Vagina (tissue), 2 donors: ENCODE data around the gene APOB. TPM values are rescaled to one million over a fixed set of nuclear protein-coding genes. Genes with fewer than 3 reads are reported as not detected.

ENCODE experiments used
- DNase-seq, 2 donors: peaks; one replicate each; pipeline ENCODE4 v3.0.0-alpha.2; 2017; ENCODE audit errors: extremely low spot score in 2 of 2
- H3K27ac ChIP-seq: fragments of 200-600 bp; sonication (generic); one replicate; pipeline ENCODE4 v1.5.1; 2019
- H3K27me3 ChIP-seq: fragments of 200-600 bp; sonication (generic); one replicate; pipeline ENCODE4 v1.5.1; 2019
- H3K36me3 ChIP-seq, 2 donors: fragments of 200-600 bp; sonication (generic); one replicate each; pipeline ENCODE4 v1.5.1; 2017 to 2019
- H3K4me1 ChIP-seq: fragments of 200-600 bp; sonication (generic); one replicate; pipeline ENCODE4 v1.5.1; 2019
- H3K4me3 ChIP-seq, 2 donors: fragments of 200-600 bp; sonication (generic); 1 replicate in 1 of 2; 2 replicates in 1 of 2; pipeline ENCODE4 v1.5.1; 2016 to 2019
- H3K9me3 ChIP-seq: fragments of 200-600 bp; sonication (generic); one replicate; pipeline ENCODE4 v1.5.1; 2019
- POLR2A ChIP-seq, 2 donors: fragments of 450-650 bp; IDR thresholded peaks; one replicate each; pipeline ENCODE4 v1.6.1; 2017; ENCODE audit warnings: antibody characterized with exemption in 2 of 2, mild to moderate bottlenecking in 2 of 2, moderate library complexity in 2 of 2
- POLR2AphosphoS5 ChIP-seq, 2 donors: sonication (generic); formaldehyde crosslinking; IDR thresholded peaks; one replicate each; pipeline ENCODE4 v1.9.0; 2017; ENCODE audit warnings: antibody characterized with exemption in 2 of 2, mild to moderate bottlenecking in 2 of 2, low read depth in 1 of 2; ENCODE audit not compliant: insufficient read depth in 1 of 2
- intact Hi-C: fragments of 100-400 bp; cut with DNase I; formaldehyde crosslinking; loops from one replicate; pipeline ENCODE4 v1.15.1; 2023
- total RNA-seq: library from RNA; depleted of rRNA; stranded (reverse); fragments of >200 nt; gene quantifications from one replicate; pipeline ENCODE4 v1.2.3, GENCODE V29; 2016
- TF ChIP-seq, protein P1 (sequence below), 3 experiments: fragments of 450-650 bp in 2 of 3; fragments of 200-600 bp in 1 of 3; sonication (generic) in 1 of 3; IDR thresholded peaks; one replicate each; pipeline ENCODE4 v1.5.1; 2017 to 2019; ENCODE audit warnings: antibody characterized with exemption in 3 of 3, mild to moderate bottlenecking in 2 of 3, moderate library complexity in 2 of 3

The APOB gene
- total RNA-seq, 1 donor from 2014 or later, result not detected

DNA sequence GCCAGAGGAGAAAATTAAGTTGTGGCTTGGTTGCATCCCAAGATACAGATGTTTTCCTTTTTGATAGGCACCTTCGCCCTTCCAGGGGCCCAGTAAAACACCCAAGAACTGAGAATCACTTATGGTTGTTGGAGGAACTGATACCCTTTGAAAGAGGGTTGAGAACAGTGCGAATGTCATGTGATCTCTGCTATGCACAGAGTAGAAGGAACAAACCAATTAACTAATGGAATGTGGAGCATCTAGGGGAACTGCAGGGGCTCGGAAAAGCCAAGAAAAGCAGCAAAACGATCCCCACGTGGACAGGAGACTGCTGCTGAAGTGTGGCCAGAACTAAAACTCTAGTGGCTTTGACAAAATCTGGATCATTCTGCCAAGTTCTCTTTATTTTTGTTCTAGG is 58.8 kb downstream of the APOB start:
- Histone ChIP-seq H3K36me3 (no peaks in the 10 kb centered on the region), H3K27ac (no peak overlapping the region), H3K4me3 (no peak overlapping the region), H3K9me3 (no peaks in the 10 kb centered on the region), H3K27me3 (no peaks in the 10 kb centered on the region), H3K4me1 (peaks cover 34% of the 10 kb centered on the region)
- TF ChIP-seq, protein P1, sequence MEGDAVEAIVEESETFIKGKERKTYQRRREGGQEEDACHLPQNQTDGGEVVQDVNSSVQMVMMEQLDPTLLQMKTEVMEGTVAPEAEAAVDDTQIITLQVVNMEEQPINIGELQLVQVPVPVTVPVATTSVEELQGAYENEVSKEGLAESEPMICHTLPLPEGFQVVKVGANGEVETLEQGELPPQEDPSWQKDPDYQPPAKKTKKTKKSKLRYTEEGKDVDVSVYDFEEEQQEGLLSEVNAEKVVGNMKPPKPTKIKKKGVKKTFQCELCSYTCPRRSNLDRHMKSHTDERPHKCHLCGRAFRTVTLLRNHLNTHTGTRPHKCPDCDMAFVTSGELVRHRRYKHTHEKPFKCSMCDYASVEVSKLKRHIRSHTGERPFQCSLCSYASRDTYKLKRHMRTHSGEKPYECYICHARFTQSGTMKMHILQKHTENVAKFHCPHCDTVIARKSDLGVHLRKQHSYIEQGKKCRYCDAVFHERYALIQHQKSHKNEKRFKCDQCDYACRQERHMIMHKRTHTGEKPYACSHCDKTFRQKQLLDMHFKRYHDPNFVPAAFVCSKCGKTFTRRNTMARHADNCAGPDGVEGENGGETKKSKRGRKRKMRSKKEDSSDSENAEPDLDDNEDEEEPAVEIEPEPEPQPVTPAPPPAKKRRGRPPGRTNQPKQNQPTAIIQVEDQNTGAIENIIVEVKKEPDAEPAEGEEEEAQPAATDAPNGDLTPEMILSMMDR (IDR thresholded peaks at IDR 0.05), result no peak
- no peak for TF ChIP-seq POLR2A (IDR thresholded peaks at IDR 0.05)
- no peak for TF ChIP-seq POLR2AphosphoS5 (IDR thresholded peaks at IDR 0.05; ENCODE audit: insufficient read depth in 1 of 2, low read depth in 1 of 2)
- DNase-seq, result no peak
- intact Hi-C loops, result no loop called here

DNA sequence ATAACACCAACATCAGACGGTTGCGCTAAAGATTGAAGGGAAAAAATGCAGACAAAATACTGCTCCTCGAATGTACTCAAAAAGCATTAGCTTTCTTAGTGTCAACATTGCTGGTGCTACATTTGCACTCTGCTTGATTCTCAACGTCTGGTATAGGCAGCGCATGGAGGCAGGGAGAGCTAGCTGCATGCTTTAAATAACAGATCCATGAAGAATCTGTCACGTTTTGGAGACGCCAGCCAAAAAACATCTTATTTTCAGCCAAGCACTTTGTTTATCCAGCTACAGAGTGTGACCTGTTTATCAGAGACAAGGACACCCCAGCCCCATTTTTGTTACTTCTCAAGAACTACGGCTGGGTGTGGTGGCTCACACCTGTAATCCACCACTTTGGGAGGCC is 59.5 kb downstream of the APOB start:
- no peaks in the 10 kb centered on the region for H3K27me3 ChIP-seq
- H3K4me3 ChIP-seq, result no peak overlapping the region
- intact Hi-C loops, result no loop called here
- H3K36me3 ChIP-seq, result no peaks in the 10 kb centered on the region
- no peaks in the 10 kb centered on the region for H3K9me3 ChIP-seq
- peaks cover 27% of the 10 kb centered on the region for H3K4me1 ChIP-seq
- no peak for TF ChIP-seq POLR2AphosphoS5 (IDR thresholded peaks at IDR 0.05; ENCODE audit: insufficient read depth in 1 of 2, low read depth in 1 of 2)
- TF ChIP-seq, protein P1 (IDR thresholded peaks at IDR 0.05), result no peak
- TF ChIP-seq POLR2A (IDR thresholded peaks at IDR 0.05), result no peak
- H3K27ac ChIP-seq, result no peak overlapping the region
- no peak for DNase-seq

DNA sequence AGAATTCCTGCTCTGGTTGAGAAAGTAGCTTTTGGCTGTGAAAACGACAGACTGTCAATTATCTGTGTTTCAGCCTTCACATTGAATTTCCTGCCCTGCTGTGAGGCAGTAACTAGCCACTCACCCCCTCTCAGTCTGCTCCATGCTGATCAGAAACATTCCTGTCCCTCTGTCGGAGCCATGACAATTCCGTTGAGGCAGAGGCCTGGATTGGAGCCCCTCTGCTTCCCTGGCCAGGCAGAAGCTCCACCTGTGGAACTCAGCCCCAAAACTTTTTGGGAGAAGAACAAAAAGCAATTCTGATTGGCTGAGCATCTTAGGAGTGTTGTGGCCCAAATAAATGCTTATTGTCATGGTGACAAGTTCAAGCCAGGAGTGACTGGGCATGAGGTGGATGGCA is 60.0 kb downstream of the APOB start:
- TF ChIP-seq, protein P1 (IDR thresholded peaks at IDR 0.05), result no peak
- TF ChIP-seq POLR2A (IDR thresholded peaks at IDR 0.05) (no peak), POLR2AphosphoS5 (IDR thresholded peaks at IDR 0.05; ENCODE audit: insufficient read depth in 1 of 2, low read depth in 1 of 2) (no peak)
- Histone ChIP-seq H3K9me3 (no peaks in the 10 kb centered on the region), H3K4me1 (peaks cover 25% of the 10 kb centered on the region), H3K27me3 (no peaks in the 10 kb centered on the region), H3K4me3 (no peak overlapping the region), H3K36me3 (no peaks in the 10 kb centered on the region), H3K27ac (no peak overlapping the region)
- no peak for DNase-seq
- intact Hi-C loops, result no loop called here

DNA sequence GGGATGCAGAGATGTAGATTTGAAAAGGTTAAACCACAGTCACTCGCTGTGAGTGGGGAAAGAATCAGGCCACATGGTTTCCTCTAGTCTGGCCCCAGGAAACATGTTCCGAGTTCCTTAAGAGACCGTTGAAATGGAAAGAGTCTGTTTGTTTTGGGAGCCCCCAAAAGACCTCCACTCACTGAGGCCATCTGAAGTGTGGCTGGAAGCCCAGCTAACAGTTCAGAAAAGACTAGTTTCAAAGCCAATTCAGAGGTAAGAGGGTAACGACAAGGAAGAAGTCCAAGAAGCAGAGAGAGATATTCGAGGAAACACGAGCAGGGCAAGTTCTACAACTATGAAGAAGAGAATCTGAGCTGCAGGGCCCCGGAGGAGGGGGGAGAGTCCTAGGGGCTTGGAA is 61.0 kb downstream of the APOB start:
- no peak for DNase-seq
- Histone ChIP-seq H3K36me3 (no peaks in the 10 kb centered on the region), H3K27ac (no peak overlapping the region), H3K4me3 (no peak overlapping the region), H3K9me3 (no peaks in the 10 kb centered on the region), H3K27me3 (no peaks in the 10 kb centered on the region), H3K4me1 (peaks cover 25% of the 10 kb centered on the region)
- TF ChIP-seq, protein P1 (IDR thresholded peaks at IDR 0.05), result no peak
- TF ChIP-seq POLR2A (IDR thresholded peaks at IDR 0.05) (no peak), POLR2AphosphoS5 (IDR thresholded peaks at IDR 0.05; ENCODE audit: insufficient read depth in 1 of 2, low read depth in 1 of 2) (no peak)
- intact Hi-C loops, result no loop called here

DNA sequence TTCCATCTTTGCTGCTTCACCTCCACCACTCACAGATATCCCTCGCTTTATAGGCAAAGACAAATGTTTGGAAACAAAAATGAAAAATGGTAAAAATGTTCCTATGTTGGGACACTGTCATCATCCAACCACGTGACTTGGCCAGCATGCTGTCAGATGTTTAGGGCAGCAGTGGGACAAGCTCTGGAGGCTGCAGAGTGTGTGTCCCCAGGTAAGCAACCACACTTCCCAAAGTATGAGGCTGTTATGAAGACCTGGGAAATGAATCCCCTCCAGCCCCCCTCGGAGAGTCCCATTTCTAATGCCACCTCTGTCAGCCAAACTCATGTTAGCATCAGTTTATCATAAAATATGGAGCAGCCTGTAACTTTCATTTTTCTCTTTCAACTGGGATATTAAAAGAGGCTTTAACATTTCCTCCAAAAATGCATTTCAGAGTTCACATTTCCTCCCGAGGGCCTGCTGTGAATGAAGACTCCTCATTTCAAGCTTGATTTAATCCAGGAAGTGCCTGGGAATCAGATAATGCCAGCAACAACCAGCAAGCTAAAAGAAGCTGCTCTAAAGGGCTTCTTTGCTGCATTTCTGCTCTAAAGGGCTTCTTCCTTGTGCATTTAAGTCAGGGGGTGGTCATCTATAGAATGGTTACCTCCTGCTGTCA is 66.2 kb downstream of the APOB start:
- intact Hi-C loops, result no loop called here

More for the DNA sequence above, 66.2 kb downstream of the APOB start:
- H3K4me1 ChIP-seq, result peaks cover 33% of the 10 kb centered on the region
- no peaks in the 10 kb centered on the region for H3K36me3 ChIP-seq
- TF ChIP-seq, protein P1 (IDR thresholded peaks at IDR 0.05), result no peak
- TF ChIP-seq POLR2A (IDR thresholded peaks at IDR 0.05) (no peak), POLR2AphosphoS5 (IDR thresholded peaks at IDR 0.05; ENCODE audit: insufficient read depth in 1 of 2, low read depth in 1 of 2) (no peak)
- no peak overlapping the region for H3K27ac ChIP-seq
- H3K27me3 ChIP-seq, result no peaks in the 10 kb centered on the region
- H3K4me3 ChIP-seq, result no peak overlapping the region
- H3K9me3 ChIP-seq, result no peaks in the 10 kb centered on the region
- no peak for DNase-seq
